Thoracic aorta (tissue), 2 donors: Measurements from ENCODE around the gene ARID1A. TPM values are rescaled to one million over a fixed set of nuclear protein-coding genes. Genes with fewer than 3 reads are reported as not detected.

Source experiments
- ATAC-seq: fragments of 150-250 bp; one replicate; pipeline ENCODE4 v1.8.0; 2017; ENCODE audit warnings: low read depth; ENCODE audit not compliant: insufficient number of reproducible peaks, low FRiP score
- DNase-seq: peaks from one replicate; pipeline ENCODE4 v3.0.0-alpha.2; 2020; ENCODE audit warnings: low spot score
- H3K27ac ChIP-seq, 2 donors: fragments of 200-600 bp; sonication (generic); 1 replicate in 1 of 2; 2 replicates in 1 of 2; pipeline ENCODE4 v1.5.1; 2016; ENCODE audit warnings: mild to moderate bottlenecking in 2 of 2, moderate library complexity in 2 of 2
- H3K27me3 ChIP-seq: fragments of 200-600 bp; sonication (generic); replicated peaks from 2 replicates; pipeline ENCODE4 v1.6.0; 2016; ENCODE audit warnings: mild to moderate bottlenecking; ENCODE audit not compliant: insufficient read depth
- H3K36me3 ChIP-seq: fragments of 200-600 bp; sonication (generic); one replicate; pipeline ENCODE4 v1.5.1; 2016
- H3K4me1 ChIP-seq, 2 donors: fragments of 200-600 bp; sonication (generic); 1 replicate in 1 of 2; 2 replicates in 1 of 2; pipeline versions ENCODE4 v1.5.1 to v1.6.0; 2016; ENCODE audit warnings: low read depth in 2 of 2, mild to moderate bottlenecking in 1 of 2; ENCODE audit not compliant: control insufficient read depth in 1 of 2
- H3K4me3 ChIP-seq: fragments of 200-600 bp; sonication (generic); 2 replicates; pipeline ENCODE4 v1.5.1; 2016; ENCODE audit warnings: mild to moderate bottlenecking
- H3K9me3 ChIP-seq: fragments of 200-600 bp; sonication (generic); 2 replicates; pipeline ENCODE4 v1.5.1; 2016
- CTCF ChIP-seq: fragments of 200-600 bp; sonication (generic); IDR thresholded peaks from one replicate; pipeline ENCODE4 v1.5.1; 2019; ENCODE audit warnings: antibody characterized with exemption
- total RNA-seq, 2 donors: library from RNA; depleted of rRNA; stranded (reverse); fragments of >200 nt; gene quantifications; one replicate each; pipeline versions ENCODE4 v1.1.0 to v1.2.3, GENCODE V29; 2016

ARID1A gene
- total RNA-seq, 2 donors from 2014 or later: 53.6 to 69.2 TPM

GRCh38 chr1:26730695-26731094, 34.9 kb downstream of the ARID1A start:
- TF ChIP-seq CTCF: no peak
- Histone ChIP-seq H3K4me3 (no peak overlapping the region), H3K4me1 (peaks cover 26 to 65% of the 10 kb centered on the region in 2 donors), H3K27ac (no peak overlapping the region), H3K9me3 (no peaks in the 10 kb centered on the region), H3K27me3 (no peaks in the 10 kb centered on the region), H3K36me3 (peaks cover 31% of the 10 kb centered on the region)
- no peak for DNase-seq
- ATAC-seq: no peak

- TF ChIP-seq CTCF: no peak
- ATAC-seq (no peak), DNase-seq (no peak)
- Histone ChIP-seq H3K36me3 (peaks cover 34% of the 10 kb centered on the region), H3K27me3 (no peaks in the 10 kb centered on the region), H3K27ac (no peak overlapping the region), H3K4me3 (no peak overlapping the region), H3K9me3 (no peaks in the 10 kb centered on the region), H3K4me1 (peaks cover 21 to 58% of the 10 kb centered on the region in 2 donors)
These were observed 35.6 kb downstream of the ARID1A start for GRCh38 chr1:26731233-26731902.

- no peaks in the 10 kb centered on the region for H3K9me3 ChIP-seq
- peaks cover 48% of the 10 kb centered on the region for H3K36me3 ChIP-seq
- no peak for TF ChIP-seq CTCF
- H3K4me3 ChIP-seq: no peak overlapping the region
- no peak overlapping the region for H3K27ac ChIP-seq
- no peak for ATAC-seq
- no peaks in the 10 kb centered on the region for H3K27me3 ChIP-seq
- peaks cover 9 to 39% of the 10 kb centered on the region in 2 donors for H3K4me1 ChIP-seq
- DNase-seq: no peak
These were observed 37.6 kb downstream of the ARID1A start for GRCh38 chr1:26733392-26733791.

- ATAC-seq (no peak), DNase-seq (no peak)
- peaks cover 6 to 33% of the 10 kb centered on the region in 2 donors for H3K4me1 ChIP-seq
- H3K4me3 ChIP-seq: no peak overlapping the region
- TF ChIP-seq CTCF: no peak
- H3K27me3 ChIP-seq: no peaks in the 10 kb centered on the region
- H3K27ac ChIP-seq: no peak overlapping the region
- no peaks in the 10 kb centered on the region for H3K9me3 ChIP-seq
- H3K36me3 ChIP-seq: peaks cover 52% of the 10 kb centered on the region
These were observed 38.2 kb downstream of the ARID1A start for GRCh38 chr1:26733982-26734381.

- ATAC-seq (no peak), DNase-seq (no peak)
- no peak overlapping the region for H3K4me3 ChIP-seq
- peaks cover 6 to 30% of the 10 kb centered on the region in 2 donors for H3K4me1 ChIP-seq
- H3K27ac ChIP-seq: no peak overlapping the region
- H3K9me3 ChIP-seq: no peaks in the 10 kb centered on the region
- H3K27me3 ChIP-seq: no peaks in the 10 kb centered on the region
- no peak for TF ChIP-seq CTCF
- peaks cover 52% of the 10 kb centered on the region for H3K36me3 ChIP-seq
These were observed 38.8 kb downstream of the ARID1A start for GRCh38 chr1:26734501-26735058.
